ENCODE measurements around the gene PPFIA3.
"Not testable (repeated sequence)": the region's sequence is repeated elsewhere in the genome, so short reads cannot be mapped to it uniquely, and the experiment has no call there.

The PPFIA3 gene

DNA sequence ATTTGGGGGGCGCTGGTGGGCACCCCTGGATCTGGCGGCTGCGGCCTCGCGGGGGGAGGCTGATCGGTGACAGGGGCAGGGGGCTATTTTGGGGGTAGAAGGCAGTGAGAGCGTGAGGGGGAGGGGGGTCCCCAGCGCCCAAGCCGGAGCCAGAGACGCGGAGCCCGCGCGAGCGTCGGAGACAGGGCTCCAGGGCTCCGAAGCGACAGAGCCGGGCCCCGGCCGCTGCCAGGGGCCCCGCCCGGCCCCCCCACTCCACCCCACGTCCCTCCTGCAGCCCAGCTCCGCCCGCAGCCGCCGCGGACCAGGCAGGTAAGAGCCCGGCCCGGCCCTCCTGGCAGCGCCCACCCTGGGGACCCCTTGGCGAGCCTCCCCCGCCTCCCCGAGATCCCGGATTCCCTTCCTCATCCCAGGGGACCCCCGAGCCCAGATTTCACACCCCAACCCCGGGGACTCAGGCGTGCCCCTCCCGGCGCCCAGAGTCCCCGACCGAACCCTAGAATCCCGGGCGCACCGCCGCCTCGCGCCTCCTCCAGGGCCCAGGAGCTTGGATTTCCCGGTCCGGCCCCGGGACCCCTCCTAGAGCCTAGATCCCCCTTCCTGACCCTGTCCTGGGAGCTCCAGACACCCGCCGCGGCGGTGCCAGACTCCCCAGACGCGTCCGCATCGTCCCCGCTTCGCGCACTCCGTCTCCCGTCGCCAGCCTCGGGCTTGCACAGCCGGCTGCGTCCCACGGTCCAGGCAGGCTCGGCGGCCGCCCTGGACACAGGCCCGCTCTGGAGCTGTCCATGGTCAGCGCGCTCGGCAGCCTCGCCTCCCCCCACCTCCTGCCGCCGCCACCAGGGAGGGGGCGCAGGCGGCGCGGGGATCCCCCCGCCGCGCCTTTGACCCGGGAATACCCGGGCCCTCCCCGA, at the start of gene PPFIA3:
PPFIA3 (plus strand) TSS at position 134 of the 914 bp plus-strand sequence. CDS start 8,330 bp downstream, outside the sequence.
- DNase-seq (ENCODE audit: low read depth in 2 of 3, low spot score in 1 of 3), result no peak

DNA sequence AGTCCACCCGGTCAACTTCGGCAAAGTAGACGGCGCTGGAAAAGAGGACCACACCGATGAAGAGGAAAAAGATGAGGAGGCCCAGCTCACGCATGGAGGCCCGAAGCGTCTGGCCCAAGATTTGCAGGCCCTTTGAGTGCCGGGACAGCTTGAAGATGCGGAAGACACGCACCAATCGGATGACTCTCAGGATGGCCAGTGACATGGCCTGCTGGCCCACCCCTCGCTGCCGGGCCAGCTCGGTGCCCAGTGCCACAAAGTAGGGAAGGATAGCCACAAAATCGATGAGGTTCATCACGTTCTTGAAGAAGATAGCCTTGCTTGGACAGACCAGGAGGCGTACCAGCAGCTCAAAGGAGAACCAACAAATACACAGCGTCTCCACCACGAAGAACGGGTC, 48.9 kb upstream of the PPFIA3 start:
- DNase-seq (ENCODE audit: low read depth in 2 of 3, low spot score in 1 of 3), result no peak

GRCh38 chr19:49071860-49072547, 47.3 kb upstream of the PPFIA3 start:
- no peak for DNase-seq (ENCODE audit: low read depth in 2 of 3, low spot score in 1 of 3)

GRCh38 chr19:49073514-49074378, 45.6 kb upstream of the PPFIA3 start:
- no peak for DNase-seq (ENCODE audit: low read depth in 2 of 3, low spot score in 1 of 3)

- not testable (repeated sequence) for DNase-seq (ENCODE audit: low read depth in 2 of 3, low spot score in 1 of 3)
These were observed 44.5 kb upstream of the PPFIA3 start for GRCh38 chr19:49074869-49075268.

- DNase-seq (ENCODE audit: low read depth in 2 of 3, low spot score in 1 of 3), result no peak
These were observed 39.0 kb upstream of the PPFIA3 start for GRCh38 chr19:49080392-49080791.

DNA sequence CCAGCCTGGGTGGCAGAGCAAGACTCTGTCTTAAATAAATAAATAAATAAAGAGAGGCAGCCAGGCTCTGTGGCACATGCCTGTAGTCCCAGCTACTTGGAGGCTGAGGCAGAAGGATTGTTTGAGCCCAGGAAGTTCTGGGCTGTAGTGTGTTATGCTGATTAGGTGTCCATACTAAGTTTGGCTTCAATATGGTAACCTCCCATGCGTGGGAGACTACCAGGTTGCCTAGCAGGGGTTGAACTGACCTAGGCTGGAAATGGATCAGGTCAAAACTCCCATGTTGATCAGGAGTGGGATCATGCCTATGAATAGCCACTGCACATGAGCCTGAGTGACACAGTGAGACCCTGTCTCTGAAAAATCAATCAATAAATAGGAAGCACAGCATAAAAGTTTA, 38.1 kb upstream of the PPFIA3 start:
- DNase-seq (ENCODE audit: low read depth in 2 of 3, low spot score in 1 of 3), result no peak

- DNase-seq (ENCODE audit: low read depth in 2 of 3, low spot score in 1 of 3), result no peak
These were observed 34.9 kb upstream of the PPFIA3 start for GRCh38 chr19:49084206-49085019.

- peak; percentile 97 to 99 (median 98) for DNase-seq (ENCODE audit: low read depth in 2 of 3, low spot score in 1 of 3)
These were observed 34.1 kb upstream of the PPFIA3 start, which contains the start of gene SNRNP70 for GRCh38 chr19:49085020-49085867. Gene SNRNP70, plus strand, starts transcription at chr19:49085451. Its CDS starts 964 bp downstream, at chr19:49086415.

DNA sequence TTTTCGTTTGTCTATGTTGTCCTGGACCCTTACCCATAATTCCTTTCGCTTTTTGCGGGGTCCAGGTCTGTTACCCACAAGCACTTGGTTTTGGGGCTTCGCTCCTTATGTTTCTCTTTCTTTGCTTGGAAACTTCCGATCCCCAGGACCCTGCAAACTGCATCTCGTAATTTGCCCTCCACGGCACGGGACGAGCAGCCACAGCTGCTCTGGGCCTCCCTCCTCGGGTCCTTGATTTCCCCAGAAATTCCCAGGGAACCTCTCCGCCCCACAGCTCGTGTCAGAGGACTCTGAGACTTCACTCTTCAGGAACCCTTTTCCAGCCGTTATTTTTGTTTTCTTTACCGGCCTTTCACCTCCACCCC, 33.5 kb upstream of the PPFIA3 start:
- no peak for DNase-seq (ENCODE audit: low read depth in 2 of 3, low spot score in 1 of 3)

- DNase-seq (ENCODE audit: low read depth in 2 of 3, low spot score in 1 of 3), result no peak
These were observed 33.0 kb upstream of the PPFIA3 start for GRCh38 chr19:49086296-49086695.

- no peak for DNase-seq (ENCODE audit: low read depth in 2 of 3, low spot score in 1 of 3)
These were observed 27.8 kb upstream of the PPFIA3 start for GRCh38 chr19:49091391-49092038.

DNA sequence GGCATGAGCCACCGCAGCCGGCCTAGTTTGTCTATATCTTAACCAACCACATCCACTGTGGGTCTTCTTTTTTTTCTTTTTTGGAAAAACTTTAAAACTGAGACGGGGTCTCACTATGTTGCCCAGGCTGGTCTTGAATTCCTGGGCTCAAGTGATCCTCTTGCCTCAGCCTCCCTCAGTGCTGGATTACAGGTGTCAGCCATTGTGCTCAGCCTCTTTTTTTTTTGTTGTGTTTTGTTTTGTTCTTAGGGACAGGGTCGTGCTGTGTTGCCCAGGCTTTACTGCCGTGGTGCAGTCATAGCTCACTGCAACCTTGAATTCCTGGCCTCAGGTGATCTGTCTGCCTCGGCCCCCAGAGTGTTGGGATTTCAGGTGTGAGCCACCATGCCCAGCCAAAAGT, 26.7 kb upstream of the PPFIA3 start:
- DNase-seq (ENCODE audit: low read depth in 2 of 3, low spot score in 1 of 3), result no peak

GRCh38 chr19:49094505-49095482, 24.6 kb upstream of the PPFIA3 start:
- no peak for DNase-seq (ENCODE audit: low read depth in 2 of 3, low spot score in 1 of 3)

GRCh38 chr19:49097453-49098288, 21.7 kb upstream of the PPFIA3 start:
- DNase-seq (ENCODE audit: low read depth in 2 of 3, low spot score in 1 of 3), result peak; percentile 39 to 75 (median 54)

GRCh38 chr19:49098795-49099194, 20.5 kb upstream of the PPFIA3 start:
- no peak for DNase-seq (ENCODE audit: low read depth in 2 of 3, low spot score in 1 of 3)

- DNase-seq (ENCODE audit: low read depth in 2 of 3, low spot score in 1 of 3), result no peak
These were observed 18.2 kb upstream of the PPFIA3 start for GRCh38 chr19:49101160-49101559.
